ENCODE results near the gene BAIAP2L1. TPM values are rescaled to one million over a fixed set of nuclear protein-coding genes. Genes with fewer than 3 reads are reported as not detected.

The BAIAP2L1 gene
- total and polyA plus RNA-seq, 2 of the 8 experiments (the other 6 are each of a cell fraction or from before 2014, with no cell fraction given), result 19.2 to 42.9 TPM

DNA sequence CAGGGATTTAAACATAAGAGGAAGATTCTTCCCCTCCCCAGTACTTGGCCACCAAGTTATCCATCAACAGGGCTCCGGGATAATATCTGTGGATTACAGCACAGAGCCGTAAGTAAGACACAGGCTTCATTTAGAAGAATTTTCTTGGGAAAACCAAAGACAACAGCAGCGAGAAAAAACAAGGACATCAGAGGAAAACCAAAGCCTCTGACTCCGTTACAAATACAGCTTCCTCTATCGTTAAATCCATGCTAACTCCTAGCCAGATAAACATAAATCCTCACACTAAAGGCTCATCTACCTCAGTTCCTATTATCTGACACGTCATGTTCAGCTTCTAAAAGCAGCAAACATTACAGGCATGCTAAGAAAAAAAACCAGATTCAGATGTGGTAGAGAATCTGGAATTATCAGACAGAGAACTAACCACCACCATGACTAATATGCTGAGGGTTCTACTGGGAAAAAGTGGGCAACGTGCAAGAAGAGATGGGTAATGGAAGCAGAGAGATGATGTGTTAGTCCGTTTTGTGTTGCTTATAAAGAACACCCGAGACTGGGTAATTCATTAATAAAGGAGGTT lies 71.0 kb downstream of the BAIAP2L1 start (continued):
- TF ChIP-seq, protein P1, sequence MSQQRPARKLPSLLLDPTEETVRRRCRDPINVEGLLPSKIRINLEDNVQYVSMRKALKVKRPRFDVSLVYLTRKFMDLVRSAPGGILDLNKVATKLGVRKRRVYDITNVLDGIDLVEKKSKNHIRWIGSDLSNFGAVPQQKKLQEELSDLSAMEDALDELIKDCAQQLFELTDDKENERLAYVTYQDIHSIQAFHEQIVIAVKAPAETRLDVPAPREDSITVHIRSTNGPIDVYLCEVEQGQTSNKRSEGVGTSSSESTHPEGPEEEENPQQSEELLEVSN (IDR thresholded peaks at IDR 0.05), result no peak
- TF ChIP-seq, protein P2, sequence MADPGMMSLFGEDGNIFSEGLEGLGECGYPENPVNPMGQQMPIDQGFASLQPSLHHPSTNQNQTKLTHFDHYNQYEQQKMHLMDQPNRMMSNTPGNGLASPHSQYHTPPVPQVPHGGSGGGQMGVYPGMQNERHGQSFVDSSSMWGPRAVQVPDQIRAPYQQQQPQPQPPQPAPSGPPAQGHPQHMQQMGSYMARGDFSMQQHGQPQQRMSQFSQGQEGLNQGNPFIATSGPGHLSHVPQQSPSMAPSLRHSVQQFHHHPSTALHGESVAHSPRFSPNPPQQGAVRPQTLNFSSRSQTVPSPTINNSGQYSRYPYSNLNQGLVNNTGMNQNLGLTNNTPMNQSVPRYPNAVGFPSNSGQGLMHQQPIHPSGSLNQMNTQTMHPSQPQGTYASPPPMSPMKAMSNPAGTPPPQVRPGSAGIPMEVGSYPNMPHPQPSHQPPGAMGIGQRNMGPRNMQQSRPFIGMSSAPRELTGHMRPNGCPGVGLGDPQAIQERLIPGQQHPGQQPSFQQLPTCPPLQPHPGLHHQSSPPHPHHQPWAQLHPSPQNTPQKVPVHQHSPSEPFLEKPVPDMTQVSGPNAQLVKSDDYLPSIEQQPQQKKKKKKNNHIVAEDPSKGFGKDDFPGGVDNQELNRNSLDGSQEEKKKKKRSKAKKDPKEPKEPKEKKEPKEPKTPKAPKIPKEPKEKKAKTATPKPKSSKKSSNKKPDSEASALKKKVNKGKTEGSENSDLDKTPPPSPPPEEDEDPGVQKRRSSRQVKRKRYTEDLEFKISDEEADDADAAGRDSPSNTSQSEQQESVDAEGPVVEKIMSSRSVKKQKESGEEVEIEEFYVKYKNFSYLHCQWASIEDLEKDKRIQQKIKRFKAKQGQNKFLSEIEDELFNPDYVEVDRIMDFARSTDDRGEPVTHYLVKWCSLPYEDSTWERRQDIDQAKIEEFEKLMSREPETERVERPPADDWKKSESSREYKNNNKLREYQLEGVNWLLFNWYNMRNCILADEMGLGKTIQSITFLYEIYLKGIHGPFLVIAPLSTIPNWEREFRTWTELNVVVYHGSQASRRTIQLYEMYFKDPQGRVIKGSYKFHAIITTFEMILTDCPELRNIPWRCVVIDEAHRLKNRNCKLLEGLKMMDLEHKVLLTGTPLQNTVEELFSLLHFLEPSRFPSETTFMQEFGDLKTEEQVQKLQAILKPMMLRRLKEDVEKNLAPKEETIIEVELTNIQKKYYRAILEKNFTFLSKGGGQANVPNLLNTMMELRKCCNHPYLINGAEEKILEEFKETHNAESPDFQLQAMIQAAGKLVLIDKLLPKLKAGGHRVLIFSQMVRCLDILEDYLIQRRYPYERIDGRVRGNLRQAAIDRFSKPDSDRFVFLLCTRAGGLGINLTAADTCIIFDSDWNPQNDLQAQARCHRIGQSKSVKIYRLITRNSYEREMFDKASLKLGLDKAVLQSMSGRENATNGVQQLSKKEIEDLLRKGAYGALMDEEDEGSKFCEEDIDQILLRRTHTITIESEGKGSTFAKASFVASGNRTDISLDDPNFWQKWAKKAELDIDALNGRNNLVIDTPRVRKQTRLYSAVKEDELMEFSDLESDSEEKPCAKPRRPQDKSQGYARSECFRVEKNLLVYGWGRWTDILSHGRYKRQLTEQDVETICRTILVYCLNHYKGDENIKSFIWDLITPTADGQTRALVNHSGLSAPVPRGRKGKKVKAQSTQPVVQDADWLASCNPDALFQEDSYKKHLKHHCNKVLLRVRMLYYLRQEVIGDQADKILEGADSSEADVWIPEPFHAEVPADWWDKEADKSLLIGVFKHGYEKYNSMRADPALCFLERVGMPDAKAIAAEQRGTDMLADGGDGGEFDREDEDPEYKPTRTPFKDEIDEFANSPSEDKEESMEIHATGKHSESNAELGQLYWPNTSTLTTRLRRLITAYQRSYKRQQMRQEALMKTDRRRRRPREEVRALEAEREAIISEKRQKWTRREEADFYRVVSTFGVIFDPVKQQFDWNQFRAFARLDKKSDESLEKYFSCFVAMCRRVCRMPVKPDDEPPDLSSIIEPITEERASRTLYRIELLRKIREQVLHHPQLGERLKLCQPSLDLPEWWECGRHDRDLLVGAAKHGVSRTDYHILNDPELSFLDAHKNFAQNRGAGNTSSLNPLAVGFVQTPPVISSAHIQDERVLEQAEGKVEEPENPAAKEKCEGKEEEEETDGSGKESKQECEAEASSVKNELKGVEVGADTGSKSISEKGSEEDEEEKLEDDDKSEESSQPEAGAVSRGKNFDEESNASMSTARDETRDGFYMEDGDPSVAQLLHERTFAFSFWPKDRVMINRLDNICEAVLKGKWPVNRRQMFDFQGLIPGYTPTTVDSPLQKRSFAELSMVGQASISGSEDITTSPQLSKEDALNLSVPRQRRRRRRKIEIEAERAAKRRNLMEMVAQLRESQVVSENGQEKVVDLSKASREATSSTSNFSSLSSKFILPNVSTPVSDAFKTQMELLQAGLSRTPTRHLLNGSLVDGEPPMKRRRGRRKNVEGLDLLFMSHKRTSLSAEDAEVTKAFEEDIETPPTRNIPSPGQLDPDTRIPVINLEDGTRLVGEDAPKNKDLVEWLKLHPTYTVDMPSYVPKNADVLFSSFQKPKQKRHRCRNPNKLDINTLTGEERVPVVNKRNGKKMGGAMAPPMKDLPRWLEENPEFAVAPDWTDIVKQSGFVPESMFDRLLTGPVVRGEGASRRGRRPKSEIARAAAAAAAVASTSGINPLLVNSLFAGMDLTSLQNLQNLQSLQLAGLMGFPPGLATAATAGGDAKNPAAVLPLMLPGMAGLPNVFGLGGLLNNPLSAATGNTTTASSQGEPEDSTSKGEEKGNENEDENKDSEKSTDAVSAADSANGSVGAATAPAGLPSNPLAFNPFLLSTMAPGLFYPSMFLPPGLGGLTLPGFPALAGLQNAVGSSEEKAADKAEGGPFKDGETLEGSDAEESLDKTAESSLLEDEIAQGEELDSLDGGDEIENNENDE (IDR thresholded peaks at IDR 0.05; ENCODE audit: insufficient replicate concordance, low read length), result no peak
- TF ChIP-seq CBX8 (IDR thresholded peaks at IDR 0.05; ENCODE audit: borderline replicate concordance, low read depth, low read length) (no peak), RAD21 (IDR thresholded peaks at IDR 0.05 in 1 of 2, conservative IDR thresholded peaks at IDR 0.05 in 1 of 2; ENCODE audit: low read depth in 2 of 2, low read length in 2 of 2) (no peak), NRF1 (IDR thresholded peaks at IDR 0.05; ENCODE audit: low read depth, low read length) (no peak), JUND (IDR thresholded peaks at IDR 0.05; ENCODE audit: low read length) (no peak)
